GM10266 (cell line): Measurements from ENCODE around the gene PIK3R4.

Experiments
- DNase-seq: peaks from one replicate; pipeline ENCODE4 v3.0.0; 2012; ENCODE audit errors: extremely low spot score
- TF ChIP-seq, protein P1 (sequence below): IDR thresholded peaks from 2 replicates; pipeline ENCODE4 v1.5.1; 2012; ENCODE audit warnings: mild to moderate bottlenecking, low read depth; ENCODE audit not compliant: control insufficient read depth, insufficient read depth; ENCODE audit errors: missing control alignments

The PIK3R4 gene

DNA sequence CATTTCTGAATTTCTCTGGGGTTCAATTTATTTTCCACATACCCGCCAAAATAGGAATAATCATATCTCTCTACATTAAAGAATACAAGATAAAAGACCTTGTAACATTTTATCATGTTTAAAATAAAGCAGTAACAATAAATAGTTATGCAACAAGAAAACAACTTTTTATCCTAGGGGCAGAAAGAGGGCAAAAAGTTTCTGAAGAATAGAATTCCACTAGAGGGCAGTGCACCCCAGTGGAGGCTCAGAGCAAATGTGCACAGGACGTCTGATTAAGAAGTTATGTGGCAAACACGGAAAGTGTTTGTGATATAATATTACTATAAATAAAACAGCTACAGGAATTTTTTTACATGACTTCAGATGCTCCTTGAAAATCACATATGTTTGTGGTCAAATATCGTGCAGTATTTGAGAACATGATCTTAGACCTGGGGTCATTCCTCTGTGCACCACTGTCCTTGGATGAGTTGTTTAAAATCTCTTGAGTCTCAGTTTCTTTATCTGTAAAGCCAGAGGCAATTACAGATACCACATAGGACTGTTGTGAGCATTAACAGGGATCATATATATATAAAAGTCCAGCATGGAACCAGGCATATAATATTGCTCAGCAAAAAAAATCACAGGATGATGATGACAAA, 13.2 kb upstream of the PIK3R4 start:
- TF ChIP-seq, protein P1, sequence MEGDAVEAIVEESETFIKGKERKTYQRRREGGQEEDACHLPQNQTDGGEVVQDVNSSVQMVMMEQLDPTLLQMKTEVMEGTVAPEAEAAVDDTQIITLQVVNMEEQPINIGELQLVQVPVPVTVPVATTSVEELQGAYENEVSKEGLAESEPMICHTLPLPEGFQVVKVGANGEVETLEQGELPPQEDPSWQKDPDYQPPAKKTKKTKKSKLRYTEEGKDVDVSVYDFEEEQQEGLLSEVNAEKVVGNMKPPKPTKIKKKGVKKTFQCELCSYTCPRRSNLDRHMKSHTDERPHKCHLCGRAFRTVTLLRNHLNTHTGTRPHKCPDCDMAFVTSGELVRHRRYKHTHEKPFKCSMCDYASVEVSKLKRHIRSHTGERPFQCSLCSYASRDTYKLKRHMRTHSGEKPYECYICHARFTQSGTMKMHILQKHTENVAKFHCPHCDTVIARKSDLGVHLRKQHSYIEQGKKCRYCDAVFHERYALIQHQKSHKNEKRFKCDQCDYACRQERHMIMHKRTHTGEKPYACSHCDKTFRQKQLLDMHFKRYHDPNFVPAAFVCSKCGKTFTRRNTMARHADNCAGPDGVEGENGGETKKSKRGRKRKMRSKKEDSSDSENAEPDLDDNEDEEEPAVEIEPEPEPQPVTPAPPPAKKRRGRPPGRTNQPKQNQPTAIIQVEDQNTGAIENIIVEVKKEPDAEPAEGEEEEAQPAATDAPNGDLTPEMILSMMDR: peak; percentile 70

GRCh38 chr3:130758624-130759369, 12.2 kb upstream of the PIK3R4 start:
- DNase-seq: peak; percentile 37

More for the DNA sequence above, 13.2 kb upstream of the PIK3R4 start:
- DNase-seq: peak; percentile 56

DNA sequence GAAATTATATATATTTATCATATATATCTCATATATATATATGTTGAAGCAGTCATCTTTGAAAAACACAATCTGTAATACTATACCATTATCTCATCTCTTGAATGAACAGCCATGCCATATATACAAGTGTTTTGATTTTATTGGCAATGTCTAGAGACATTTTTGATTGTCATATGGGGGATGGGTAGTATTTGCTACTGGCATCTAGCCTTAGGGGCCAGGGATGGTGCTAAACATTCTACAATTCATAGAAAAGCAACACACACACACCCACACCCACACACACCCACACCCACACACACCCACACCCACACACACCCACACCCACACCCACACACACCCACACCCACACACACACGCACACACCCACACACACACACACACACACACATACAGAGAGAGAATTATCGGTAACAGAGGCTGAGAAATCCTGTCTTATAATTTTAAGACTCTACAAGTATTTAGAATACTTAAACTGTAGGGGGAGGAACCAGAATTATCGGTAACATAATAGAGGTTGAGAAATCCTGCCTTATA, 11.1 kb upstream of the PIK3R4 start:
- DNase-seq: no peak
- TF ChIP-seq, protein P1: no peak

More at GRCh38 chr3:130758624-130759369, 12.2 kb upstream of the PIK3R4 start:
- TF ChIP-seq, protein P1: no peak

GRCh38 chr3:130755666-130756065, 9.0 kb upstream of the PIK3R4 start:
- TF ChIP-seq, protein P1: no peak
- no peak for DNase-seq

DNA sequence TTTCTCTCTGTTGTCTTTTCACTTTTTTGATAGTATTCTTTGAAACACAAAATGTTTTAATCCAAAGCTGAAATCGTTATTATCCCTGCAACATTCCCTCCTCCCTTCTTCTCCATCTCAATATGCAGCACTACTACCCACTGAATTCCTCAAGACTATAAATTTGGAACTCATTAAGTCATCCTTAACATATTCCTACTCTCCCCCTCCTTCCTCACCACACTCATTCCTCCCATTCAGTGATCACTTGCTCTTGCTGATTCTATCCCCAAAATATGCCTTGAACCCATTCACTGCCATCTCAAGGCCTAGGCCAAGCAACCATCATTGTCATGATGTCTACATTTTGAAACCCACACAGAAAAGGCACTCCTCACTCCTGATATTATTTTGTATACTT, 2.4 kb upstream of the PIK3R4 start:
- TF ChIP-seq, protein P1: no peak
- no peak for DNase-seq

- TF ChIP-seq, protein P1: no peak
- no peak for DNase-seq
Observed at GRCh38 chr3:130748467-130748861, 1.8 kb upstream of the PIK3R4 start.

DNA sequence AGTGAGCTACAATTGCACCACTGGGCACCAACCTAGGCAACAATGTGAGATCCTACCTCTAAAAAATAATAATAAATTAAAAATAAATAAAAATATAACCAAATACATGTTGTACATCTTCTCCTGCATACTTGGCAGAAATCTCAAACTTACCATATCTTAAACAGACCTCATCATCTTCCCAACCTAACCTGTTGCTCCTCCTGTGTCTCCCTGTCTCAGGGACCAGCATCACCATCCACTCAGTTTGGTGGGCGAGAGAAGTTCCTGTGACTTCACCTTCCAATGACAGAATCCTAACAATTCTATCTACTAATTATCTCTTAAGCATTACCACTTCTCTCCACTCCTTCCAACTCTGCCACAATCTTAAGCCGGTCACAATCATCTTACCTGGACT, 3.3 kb downstream of the PIK3R4 start:
- no peak for DNase-seq
- TF ChIP-seq, protein P1: no peak
